Dendritic cell treated with granulocyte-macrophage colony-stimulating factor and Interleukin-4, amounts not matched to agents 40 ng/mL and 50 ng/mL, for 4 days (primary cell): Measurements from ENCODE around the gene SH3PXD2B.

Experiments
- H3K27ac Mint-ChIP-seq: one replicate; pipeline ENCODE4 v1.8.0; 2022; ENCODE audit warnings: mild to moderate bottlenecking, mixed read lengths
- H3K27me3 Mint-ChIP-seq: one replicate; pipeline ENCODE4 v1.8.0; 2022; ENCODE audit warnings: mild to moderate bottlenecking, mixed read lengths
- H3K36me3 Mint-ChIP-seq: one replicate; pipeline ENCODE4 v1.8.0; 2022; ENCODE audit warnings: low read depth, mixed read lengths
- H3K4me1 Mint-ChIP-seq: one replicate; pipeline ENCODE4 v1.8.0; 2022; ENCODE audit warnings: low read depth, mixed read lengths
- H3K4me3 Mint-ChIP-seq: one replicate; pipeline ENCODE4 v1.8.0; 2022; ENCODE audit warnings: mild to moderate bottlenecking, moderate library complexity, mixed read lengths
- H3K9me3 Mint-ChIP-seq: one replicate; pipeline ENCODE4 v1.8.0; 2022; ENCODE audit warnings: mixed read lengths
- intact Hi-C: fragments of 100-400 bp; cut with micrococcal nuclease; formaldehyde crosslinking; loops from one replicate; pipeline ENCODE4 v1.15.0; 2022

SH3PXD2B gene

GRCh38 chr5:172454358-172455086 is at the start of gene SH3PXD2B:
TSS of gene SH3PXD2B (minus strand) at chr5:172454525. CDS start at chr5:172454352, 173 bp downstream.
- Mint-ChIP-seq H3K36me3 (peaks cover 7% of the 10 kb centered on the region), H3K4me3 (peak within 1 kb of the TSS; percentile 80), H3K27ac (peak within 1 kb of the TSS; percentile 70), H3K9me3 (no peaks in the 10 kb centered on the region), H3K4me1 (peaks cover 64% of the 10 kb centered on the region), H3K27me3 (peaks cover 71% of the 10 kb centered on the region)
- intact Hi-C loops = loop anchor here (5.0 to 10.0 kb wide), 2 partner anchors 42 to 490 kb away; no protein-coding TSS in a partner anchor

- Mint-ChIP-seq H3K27me3 (peaks cover 29% of the 10 kb centered on the region), H3K36me3 (no peaks in the 10 kb centered on the region), H3K27ac (peak overlapping the region; percentile 25), H3K4me3 (no peak overlapping the region), H3K9me3 (no peaks in the 10 kb centered on the region), H3K4me1 (peaks cover 23% of the 10 kb centered on the region)
- intact Hi-C loops = no loop called here
Measured at GRCh38 chr5:172502969-172503368, 48.6 kb upstream of the SH3PXD2B start.

GRCh38 chr5:172502410-172502809 is 48.1 kb upstream of the SH3PXD2B start:
- H3K4me3 Mint-ChIP-seq = no peak overlapping the region
- peaks cover 23% of the 10 kb centered on the region for H3K4me1 Mint-ChIP-seq
- intact Hi-C loops = no loop called here
- H3K27me3 Mint-ChIP-seq = peaks cover 23% of the 10 kb centered on the region
- no peaks in the 10 kb centered on the region for H3K36me3 Mint-ChIP-seq
- no peak overlapping the region for H3K27ac Mint-ChIP-seq
- H3K9me3 Mint-ChIP-seq = no peaks in the 10 kb centered on the region

GRCh38 chr5:172501708-172502320 is 47.5 kb upstream of the SH3PXD2B start:
- H3K36me3 Mint-ChIP-seq = no peaks in the 10 kb centered on the region
- H3K4me1 Mint-ChIP-seq = peaks cover 23% of the 10 kb centered on the region
- H3K9me3 Mint-ChIP-seq = no peaks in the 10 kb centered on the region
- no peak overlapping the region for H3K4me3 Mint-ChIP-seq
- intact Hi-C loops = no loop called here
- H3K27ac Mint-ChIP-seq = no peak overlapping the region
- H3K27me3 Mint-ChIP-seq = peaks cover 21% of the 10 kb centered on the region

GRCh38 chr5:172499287-172499686 is 45.0 kb upstream of the SH3PXD2B start:
- H3K4me3 Mint-ChIP-seq = no peak overlapping the region
- H3K36me3 Mint-ChIP-seq = no peaks in the 10 kb centered on the region
- H3K9me3 Mint-ChIP-seq = no peaks in the 10 kb centered on the region
- intact Hi-C loops = no loop called here
- peaks cover 16% of the 10 kb centered on the region for H3K4me1 Mint-ChIP-seq
- H3K27ac Mint-ChIP-seq = no peak overlapping the region
- peaks cover 17% of the 10 kb centered on the region for H3K27me3 Mint-ChIP-seq

GRCh38 chr5:172498431-172499129 is 44.3 kb upstream of the SH3PXD2B start:
- peaks cover 9% of the 10 kb centered on the region for H3K4me1 Mint-ChIP-seq
- peaks cover 20% of the 10 kb centered on the region for H3K27me3 Mint-ChIP-seq
- no peaks in the 10 kb centered on the region for H3K9me3 Mint-ChIP-seq
- no peak overlapping the region for H3K27ac Mint-ChIP-seq
- intact Hi-C loops = no loop called here
- no peak overlapping the region for H3K4me3 Mint-ChIP-seq
- H3K36me3 Mint-ChIP-seq = no peaks in the 10 kb centered on the region

GRCh38 chr5:172497591-172498255 is 43.4 kb upstream of the SH3PXD2B start:
- H3K27ac Mint-ChIP-seq = no peak overlapping the region
- peaks cover under 1% of the 10 kb centered on the region for H3K4me1 Mint-ChIP-seq
- H3K27me3 Mint-ChIP-seq = peaks cover 19% of the 10 kb centered on the region
- intact Hi-C loops = no loop called here
- no peak overlapping the region for H3K4me3 Mint-ChIP-seq
- no peaks in the 10 kb centered on the region for H3K36me3 Mint-ChIP-seq
- H3K9me3 Mint-ChIP-seq = no peaks in the 10 kb centered on the region

- Mint-ChIP-seq H3K4me1 (no peaks in the 10 kb centered on the region), H3K27me3 (peaks cover 17% of the 10 kb centered on the region), H3K36me3 (no peaks in the 10 kb centered on the region), H3K4me3 (no peak overlapping the region), H3K27ac (no peak overlapping the region), H3K9me3 (no peaks in the 10 kb centered on the region)
- intact Hi-C loops = no loop called here
Measured at GRCh38 chr5:172496671-172497371, 42.5 kb upstream of the SH3PXD2B start.

GRCh38 chr5:172494630-172495505 is 40.5 kb upstream of the SH3PXD2B start:
- H3K27ac Mint-ChIP-seq = no peak overlapping the region
- H3K9me3 Mint-ChIP-seq = no peaks in the 10 kb centered on the region
- no peak overlapping the region for H3K4me3 Mint-ChIP-seq
- intact Hi-C loops = no loop called here
- peaks cover 11% of the 10 kb centered on the region for H3K27me3 Mint-ChIP-seq
- H3K36me3 Mint-ChIP-seq = no peaks in the 10 kb centered on the region
- H3K4me1 Mint-ChIP-seq = no peaks in the 10 kb centered on the region

GRCh38 chr5:172493906-172494305 is 39.6 kb upstream of the SH3PXD2B start:
- Mint-ChIP-seq H3K27me3 (peaks cover 8% of the 10 kb centered on the region), H3K4me1 (no peaks in the 10 kb centered on the region), H3K9me3 (no peaks in the 10 kb centered on the region), H3K36me3 (no peaks in the 10 kb centered on the region), H3K27ac (no peak overlapping the region), H3K4me3 (no peak overlapping the region)
- intact Hi-C loops = no loop called here

- Mint-ChIP-seq H3K9me3 (no peaks in the 10 kb centered on the region), H3K4me3 (no peak overlapping the region), H3K4me1 (no peaks in the 10 kb centered on the region), H3K27ac (no peak overlapping the region), H3K27me3 (peaks cover 8% of the 10 kb centered on the region), H3K36me3 (no peaks in the 10 kb centered on the region)
- intact Hi-C loops = no loop called here
Measured at GRCh38 chr5:172493461-172493860, 39.1 kb upstream of the SH3PXD2B start.

GRCh38 chr5:172493002-172493401 is 38.7 kb upstream of the SH3PXD2B start:
- intact Hi-C loops = no loop called here
- Mint-ChIP-seq H3K36me3 (no peaks in the 10 kb centered on the region), H3K4me1 (no peaks in the 10 kb centered on the region), H3K27me3 (peaks cover 8% of the 10 kb centered on the region), H3K9me3 (no peaks in the 10 kb centered on the region), H3K4me3 (no peak overlapping the region), H3K27ac (no peak overlapping the region)
